Activated naive CD4-positive, alpha-beta T cell treated with anti-CD3 and anti-CD28 coated beads, Interleukin-2, amount 50 U/mL, for 16 hours (primary cell): Measurements from ENCODE around the gene GAL3ST2.

Experiments used
- DNase-seq: peaks from one replicate; pipeline ENCODE4 v3.0.0-alpha.2; 2020

Gene GAL3ST2

GRCh38 chr2:241848761-241849615, 72.4 kb downstream of the GAL3ST2 start:
- DNase-seq, result no peak

GRCh38 chr2:241849616-241850543, 73.3 kb downstream of the GAL3ST2 start:
- DNase-seq, result no peak

- DNase-seq, result no peak
These were observed 74.1 kb downstream of the GAL3ST2 start for GRCh38 chr2:241850544-241851324.

DNA sequence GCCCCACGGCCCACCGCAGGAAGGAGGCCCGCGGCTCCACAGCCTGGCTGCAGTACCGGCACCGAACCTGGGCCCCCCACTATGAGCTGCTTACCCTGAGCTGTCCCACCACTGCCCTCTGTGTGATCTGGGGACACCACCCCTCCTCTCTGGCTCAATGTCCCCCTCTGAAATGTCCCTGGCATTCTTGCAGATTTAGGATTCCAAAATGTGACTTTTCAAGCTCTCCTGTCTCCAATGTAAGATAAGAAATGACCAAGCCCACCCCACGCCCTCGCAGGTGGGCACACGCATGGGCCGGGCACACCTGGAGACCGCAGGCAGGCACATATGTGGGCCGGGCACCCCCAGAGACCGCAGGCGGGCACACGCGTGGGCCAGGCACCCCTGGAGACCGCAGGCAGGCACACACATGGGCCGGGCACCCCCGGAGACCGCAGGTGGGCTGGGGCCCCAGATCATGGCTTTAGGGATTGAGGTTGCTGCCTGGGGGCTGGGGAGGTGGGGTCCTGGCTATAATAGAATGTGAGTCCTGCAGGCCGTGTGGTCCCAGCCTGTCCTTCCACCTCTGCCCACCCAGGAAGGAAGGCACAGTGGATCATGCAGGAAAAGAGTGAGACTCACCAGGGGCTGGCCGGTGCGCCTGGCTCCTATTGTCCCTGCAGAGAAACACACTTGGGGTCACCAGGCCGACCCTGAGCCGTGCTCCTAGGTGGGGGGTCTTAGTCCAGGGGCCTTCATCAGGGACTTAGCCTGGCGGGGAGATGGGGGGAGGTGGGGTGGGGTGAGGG, 74.9 kb downstream of the GAL3ST2 start:
- no peak for DNase-seq

GRCh38 chr2:241852116-241852980, 75.7 kb downstream of the GAL3ST2 start:
- no peak for DNase-seq

GRCh38 chr2:241852981-241853631, 76.5 kb downstream of the GAL3ST2 start:
- no peak for DNase-seq
